ENCODE data around the gene SART3. TPM values are rescaled to one million over a fixed set of nuclear protein-coding genes. Genes with fewer than 3 reads are reported as not detected.

Gene SART3
- total RNA-seq, 2 donors from 2014 or later, result 54.1 to 112 TPM

- DNase-seq (ENCODE audit: low spot score), result no peak
- H3K27me3 ChIP-seq (replicated peaks; ENCODE audit: insufficient read depth), result no peaks in the 10 kb centered on the region
- intact Hi-C loops (cut with DNase I), result no loop called here
- TF ChIP-seq POLR2AphosphoS5 (IDR thresholded peaks at IDR 0.05), result no peak
- no peak for TF ChIP-seq POLR2A (IDR thresholded peaks at IDR 0.05)
- TF ChIP-seq, protein P1, sequence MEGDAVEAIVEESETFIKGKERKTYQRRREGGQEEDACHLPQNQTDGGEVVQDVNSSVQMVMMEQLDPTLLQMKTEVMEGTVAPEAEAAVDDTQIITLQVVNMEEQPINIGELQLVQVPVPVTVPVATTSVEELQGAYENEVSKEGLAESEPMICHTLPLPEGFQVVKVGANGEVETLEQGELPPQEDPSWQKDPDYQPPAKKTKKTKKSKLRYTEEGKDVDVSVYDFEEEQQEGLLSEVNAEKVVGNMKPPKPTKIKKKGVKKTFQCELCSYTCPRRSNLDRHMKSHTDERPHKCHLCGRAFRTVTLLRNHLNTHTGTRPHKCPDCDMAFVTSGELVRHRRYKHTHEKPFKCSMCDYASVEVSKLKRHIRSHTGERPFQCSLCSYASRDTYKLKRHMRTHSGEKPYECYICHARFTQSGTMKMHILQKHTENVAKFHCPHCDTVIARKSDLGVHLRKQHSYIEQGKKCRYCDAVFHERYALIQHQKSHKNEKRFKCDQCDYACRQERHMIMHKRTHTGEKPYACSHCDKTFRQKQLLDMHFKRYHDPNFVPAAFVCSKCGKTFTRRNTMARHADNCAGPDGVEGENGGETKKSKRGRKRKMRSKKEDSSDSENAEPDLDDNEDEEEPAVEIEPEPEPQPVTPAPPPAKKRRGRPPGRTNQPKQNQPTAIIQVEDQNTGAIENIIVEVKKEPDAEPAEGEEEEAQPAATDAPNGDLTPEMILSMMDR (IDR thresholded peaks at IDR 0.05), result no peak
- no peak overlapping the region for H3K4me3 ChIP-seq
- 89% methylated on average over 10 of the region's 10 CpGs for WGBS
- H3K27ac ChIP-seq, result no peak overlapping the region
- no peaks in the 10 kb centered on the region for H3K36me3 ChIP-seq
- H3K9me3 ChIP-seq, result no peaks in the 10 kb centered on the region
- no peaks in the 10 kb centered on the region for H3K4me1 ChIP-seq (replicated peaks)
These were observed 47.1 kb upstream of the SART3 start for GRCh38 chr12:108607981-108608600.

DNA sequence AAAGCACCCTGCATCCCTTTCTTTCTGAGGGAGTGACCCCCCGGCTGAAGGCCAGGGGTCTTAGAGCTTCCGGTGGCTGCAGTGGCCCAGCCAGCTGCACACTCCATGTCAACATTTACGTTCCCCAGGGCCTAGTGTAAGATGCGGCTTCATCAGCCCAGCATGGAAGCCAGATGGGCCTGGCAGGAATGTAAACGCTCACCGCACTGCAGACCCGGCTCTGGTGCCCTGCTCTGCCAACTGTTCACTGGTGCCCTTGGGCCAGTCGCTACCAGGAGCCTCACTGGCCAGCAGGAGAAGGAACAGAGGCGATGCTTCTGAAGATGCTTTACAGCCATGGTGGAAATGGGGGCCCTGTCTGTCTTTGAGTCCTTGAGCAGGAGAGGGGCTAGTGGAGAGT, 45.5 kb upstream of the SART3 start:
- H3K36me3 ChIP-seq, result no peaks in the 10 kb centered on the region
- no peak overlapping the region for H3K4me3 ChIP-seq
- H3K27ac ChIP-seq, result no peak overlapping the region
- H3K9me3 ChIP-seq, result no peaks in the 10 kb centered on the region
- no peaks in the 10 kb centered on the region for H3K27me3 ChIP-seq (replicated peaks; ENCODE audit: insufficient read depth)
- no peaks in the 10 kb centered on the region for H3K4me1 ChIP-seq (replicated peaks)
- DNase-seq (ENCODE audit: low spot score), result no peak
- intact Hi-C loops (cut with DNase I), result no loop called here
- no peak for TF ChIP-seq POLR2AphosphoS5 (IDR thresholded peaks at IDR 0.05)
- no peak for TF ChIP-seq POLR2A (IDR thresholded peaks at IDR 0.05)
- TF ChIP-seq, protein P1 (IDR thresholded peaks at IDR 0.05), result no peak
- 85% methylated on average over 9 of the region's 9 CpGs for WGBS

DNA sequence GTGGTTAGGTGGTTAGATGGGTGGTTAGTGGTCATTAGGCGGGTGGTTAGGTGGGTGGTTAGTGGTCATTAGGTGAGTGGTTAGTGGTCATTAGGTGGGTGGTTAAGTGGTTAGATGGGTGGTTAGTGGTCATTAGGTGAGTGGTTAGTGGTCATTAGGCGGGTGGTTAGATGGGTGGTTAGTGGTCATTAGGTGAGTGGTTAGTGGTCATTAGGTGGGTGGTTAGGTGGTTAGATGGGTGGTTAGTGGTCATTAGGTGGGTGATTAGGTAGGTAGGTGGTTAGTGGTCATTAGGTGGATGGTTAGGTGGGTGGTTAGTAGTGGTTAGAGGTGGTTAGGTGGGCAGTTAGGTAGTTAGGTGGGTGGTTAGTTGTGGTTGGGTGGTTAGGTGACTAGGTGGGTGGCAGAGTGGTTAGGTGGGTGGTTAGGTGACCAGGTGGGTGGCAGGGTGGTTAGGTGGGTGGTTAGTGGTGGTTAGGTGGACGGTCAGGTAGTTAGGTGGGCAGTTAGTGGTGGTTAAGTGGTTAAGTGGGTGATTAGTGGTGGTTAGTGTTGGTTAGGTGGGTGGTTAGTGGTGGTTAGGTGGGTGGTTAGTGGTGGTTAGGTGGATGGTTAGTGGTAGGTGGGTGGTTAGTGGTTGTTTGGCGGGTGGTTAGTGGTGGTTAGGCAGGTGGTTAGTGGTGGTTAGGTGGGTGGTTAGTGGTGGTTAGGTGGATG, 44.9 kb upstream of the SART3 start:
- DNase-seq (ENCODE audit: low spot score), result no peak
- WGBS, result 85% methylated on average over 4 of the region's 4 CpGs
- H3K27me3 ChIP-seq (replicated peaks; ENCODE audit: insufficient read depth), result no peaks in the 10 kb centered on the region

GRCh38 chr12:108605000-108605689, 44.2 kb upstream of the SART3 start:
- TF ChIP-seq, protein P1 (IDR thresholded peaks at IDR 0.05), result no peak
- TF ChIP-seq POLR2A (IDR thresholded peaks at IDR 0.05), result no peak
- no peak for TF ChIP-seq POLR2AphosphoS5 (IDR thresholded peaks at IDR 0.05)
- no peaks in the 10 kb centered on the region for H3K27me3 ChIP-seq (replicated peaks; ENCODE audit: insufficient read depth)
- no peaks in the 10 kb centered on the region for H3K4me1 ChIP-seq (replicated peaks)
- intact Hi-C loops (cut with DNase I), result no loop called here
- H3K27ac ChIP-seq, result no peak overlapping the region
- no peaks in the 10 kb centered on the region for H3K36me3 ChIP-seq
- WGBS, result 60% methylated on average over 3 of the region's 3 CpGs
- no peaks in the 10 kb centered on the region for H3K9me3 ChIP-seq
- DNase-seq (ENCODE audit: low spot score), result no peak
- H3K4me3 ChIP-seq, result no peak overlapping the region

More for the DNA sequence above, 44.9 kb upstream of the SART3 start:
- no peaks in the 10 kb centered on the region for H3K36me3 ChIP-seq
- no peaks in the 10 kb centered on the region for H3K4me1 ChIP-seq (replicated peaks)
- H3K4me3 ChIP-seq, result no peak overlapping the region
- intact Hi-C loops (cut with DNase I), result no loop called here
- no peak overlapping the region for H3K27ac ChIP-seq
- no peaks in the 10 kb centered on the region for H3K9me3 ChIP-seq
- no peak for TF ChIP-seq POLR2A (IDR thresholded peaks at IDR 0.05)
- no peak for TF ChIP-seq POLR2AphosphoS5 (IDR thresholded peaks at IDR 0.05)
- TF ChIP-seq, protein P1 (IDR thresholded peaks at IDR 0.05), result no peak

All from prostate gland (tissue), 2 donors.